ENCODE results near the gene DIMT1. TPM values are rescaled to one million over a fixed set of nuclear protein-coding genes. Genes with fewer than 3 reads are reported as not detected.
A peak's percentile ranks its signal among the peaks of the same experiment; 100 is the strongest.

The DIMT1 gene
- polyA plus RNA-seq, 1 donor (not counting 4 experiments of a cell fraction or from before 2014, with no cell fraction given), result 49.9 TPM

- no peaks in the 10 kb centered on the region for H3K4me1 ChIP-seq (ENCODE audit: control insufficient read depth, extremely low read depth, insufficient read depth, low read length)
- H3K9ac ChIP-seq (ENCODE audit: control insufficient read depth, extremely low read depth, insufficient read depth, low read length), result no peak overlapping the region
- no peaks in the 10 kb centered on the region for H3K9me3 ChIP-seq (ENCODE audit: control insufficient read depth, low read depth, low read length)
- FAIRE-seq, result no peak
- H3K36me3 ChIP-seq (ENCODE audit: control insufficient read depth in 2 of 2, extremely low read depth in 1 of 2, insufficient read depth in 2 of 2, low read length in 2 of 2), result peaks cover 5 to 23% of the 10 kb centered on the region in 2 experiments
- H3K79me2 ChIP-seq (ENCODE audit: control insufficient read depth, insufficient read depth, low read length), result no peaks in the 10 kb centered on the region
- H3K4me3 ChIP-seq (ENCODE audit: control insufficient read depth in 2 of 3, extremely low read depth in 1 of 3, insufficient read depth in 2 of 3, low read depth in 1 of 3, low read length in 3 of 3), result no peak overlapping the region
- no peaks in the 10 kb centered on the region for H4K20me1 ChIP-seq (ENCODE audit: control insufficient read depth, extremely low read depth, insufficient read depth, low read length)
- H3K27me3 ChIP-seq (ENCODE audit: control insufficient read depth, extremely low read depth, insufficient read depth, low read length), result no peaks in the 10 kb centered on the region
- dilution Hi-C loops (cut with MboI; ENCODE audit: extremely low pct_ligation_motif_present, low sequenced_read_pairs), result no loop called here
- no peak overlapping the region for H3K4me2 ChIP-seq (ENCODE audit: control insufficient read depth, extremely low read depth, insufficient read depth, low read depth, low read length)
- DNase-seq (ENCODE audit: low read depth, low spot score), result no peak
- no peak overlapping the region for H3K27ac ChIP-seq (ENCODE audit: control insufficient read depth, insufficient read depth, low read length)
- TF ChIP-seq CTCF (optimal IDR thresholded peaks at IDR 0.05 in 1 of 3, IDR thresholded peaks at IDR 0.05 in 1 of 3, conservative IDR thresholded peaks at IDR 0.05 in 1 of 3; ENCODE audit: extremely low read depth in 1 of 3, insufficient read depth in 2 of 3, low read length in 3 of 3), result no peak
- TF ChIP-seq EZH2 (IDR thresholded peaks at IDR 0.05; ENCODE audit: low read length), result no peak
- H3K9me1 ChIP-seq (ENCODE audit: control insufficient read depth, extremely low read depth, insufficient read depth, low read length), result no peaks in the 10 kb centered on the region
- H2AFZ ChIP-seq (ENCODE audit: control insufficient read depth, low read length), result no peak overlapping the region
Observed at GRCh38 chr5:62362701-62363100, 41.0 kb downstream of the DIMT1 start.

- H3K4me3 ChIP-seq (ENCODE audit: control insufficient read depth in 2 of 3, extremely low read depth in 1 of 3, insufficient read depth in 2 of 3, low read depth in 1 of 3, low read length in 3 of 3), result no peak overlapping the region
- TF ChIP-seq CTCF (optimal IDR thresholded peaks at IDR 0.05 in 1 of 3, IDR thresholded peaks at IDR 0.05 in 1 of 3, conservative IDR thresholded peaks at IDR 0.05 in 1 of 3; ENCODE audit: extremely low read depth in 1 of 3, insufficient read depth in 2 of 3, low read length in 3 of 3), result peak in 1 of 3 experiments; percentile 27
- TF ChIP-seq EZH2 (IDR thresholded peaks at IDR 0.05; ENCODE audit: low read length), result no peak
- H2AFZ ChIP-seq (ENCODE audit: control insufficient read depth, low read length), result no peak overlapping the region
- H3K9me1 ChIP-seq (ENCODE audit: control insufficient read depth, extremely low read depth, insufficient read depth, low read length), result no peaks in the 10 kb centered on the region
- H3K9me3 ChIP-seq (ENCODE audit: control insufficient read depth, low read depth, low read length), result no peaks in the 10 kb centered on the region
- H3K27me3 ChIP-seq (ENCODE audit: control insufficient read depth, extremely low read depth, insufficient read depth, low read length), result no peaks in the 10 kb centered on the region
- H3K36me3 ChIP-seq (ENCODE audit: control insufficient read depth in 2 of 2, extremely low read depth in 1 of 2, insufficient read depth in 2 of 2, low read length in 2 of 2), result peaks cover 6 to 11% of the 10 kb centered on the region in 2 experiments
- FAIRE-seq, result no peak
- no peak overlapping the region for H3K9ac ChIP-seq (ENCODE audit: control insufficient read depth, extremely low read depth, insufficient read depth, low read length)
- no peak overlapping the region for H3K4me2 ChIP-seq (ENCODE audit: control insufficient read depth, extremely low read depth, insufficient read depth, low read depth, low read length)
- H3K27ac ChIP-seq (ENCODE audit: control insufficient read depth, insufficient read depth, low read length), result no peak overlapping the region
- no peak for DNase-seq (ENCODE audit: low read depth, low spot score)
- H3K4me1 ChIP-seq (ENCODE audit: control insufficient read depth, extremely low read depth, insufficient read depth, low read length), result no peaks in the 10 kb centered on the region
- no peaks in the 10 kb centered on the region for H3K79me2 ChIP-seq (ENCODE audit: control insufficient read depth, insufficient read depth, low read length)
- dilution Hi-C loops (cut with MboI; ENCODE audit: extremely low pct_ligation_motif_present, low sequenced_read_pairs), result no loop called here
- H4K20me1 ChIP-seq (ENCODE audit: control insufficient read depth, extremely low read depth, insufficient read depth, low read length), result no peaks in the 10 kb centered on the region
Observed at GRCh38 chr5:62354028-62354874, 49.5 kb downstream of the DIMT1 start.

Measured in keratinocyte (primary cell).